ENCODE data around the gene SPATA6.

- TF ChIP-seq CTCF (IDR thresholded peaks at IDR 0.05) (peak in 2 of 4 experiments; percentile 12 to 23), POLR2AphosphoS5 (IDR thresholded peaks at IDR 0.05) (no peak)
Measured at GRCh38 chr1:48356901-48357300, 115.1 kb downstream of the SPATA6 start.
